ENCODE measurements around the gene EDEM3. TPM values are rescaled to one million over a fixed set of nuclear protein-coding genes. Genes with fewer than 3 reads are reported as not detected.
"Not testable (repeated sequence)": the region's sequence is repeated elsewhere in the genome, so short reads cannot be mapped to it uniquely, and the experiment has no call there.

The EDEM3 gene
- total RNA-seq, 1 experiment from 2014 or later = 27.2 TPM

GRCh38 chr1:184785529-184785928, 30.9 kb upstream of the EDEM3 start:
- H3K4me1 ChIP-seq (replicated peaks) = no peaks in the 10 kb centered on the region
- H3K36me3 ChIP-seq = no peaks in the 10 kb centered on the region
- no peak overlapping the region for H3K27ac ChIP-seq
- H3K27me3 ChIP-seq (replicated peaks) = no peaks in the 10 kb centered on the region
- no peak overlapping the region for H3K4me3 ChIP-seq
- DNase-seq (ENCODE audit: low read depth in 1 of 2, low spot score in 2 of 2) = no peak
- 0 out of 2 replicates have a peak, but pooled peaks cover 4% of the 10 kb centered on the region for H3K9me3 ChIP-seq (replicated peaks)

- H3K4me1 ChIP-seq (replicated peaks); H3K27ac ChIP-seq; DNase-seq (ENCODE audit: low read depth in 1 of 2, low spot score in 2 of 2); H3K9me3 ChIP-seq (replicated peaks); H3K27me3 ChIP-seq (replicated peaks); H3K36me3 ChIP-seq; H3K4me3 ChIP-seq: not testable (repeated sequence)
These were observed 29.1 kb upstream of the EDEM3 start for GRCh38 chr1:184783723-184784122.

GRCh38 chr1:184781941-184782340, 27.3 kb upstream of the EDEM3 start:
- no peak overlapping the region for H3K4me3 ChIP-seq
- 0 out of 2 replicates have a peak, but pooled peaks cover 4% of the 10 kb centered on the region for H3K9me3 ChIP-seq (replicated peaks)
- no peaks in the 10 kb centered on the region for H3K4me1 ChIP-seq (replicated peaks)
- H3K27me3 ChIP-seq (replicated peaks) = no peaks in the 10 kb centered on the region
- DNase-seq (ENCODE audit: low read depth in 1 of 2, low spot score in 2 of 2) = no peak
- H3K36me3 ChIP-seq = no peaks in the 10 kb centered on the region
- H3K27ac ChIP-seq = no peak overlapping the region

GRCh38 chr1:184775885-184776284, 21.2 kb upstream of the EDEM3 start:
- H3K27me3 ChIP-seq (replicated peaks) = no peaks in the 10 kb centered on the region
- no peak for DNase-seq (ENCODE audit: low read depth in 1 of 2, low spot score in 2 of 2)
- H3K4me3 ChIP-seq = no peak overlapping the region
- H3K4me1 ChIP-seq (replicated peaks) = no peaks in the 10 kb centered on the region
- H3K36me3 ChIP-seq = no peaks in the 10 kb centered on the region
- H3K9me3 ChIP-seq (replicated peaks) = no peaks in the 10 kb centered on the region
- H3K27ac ChIP-seq = no peak overlapping the region

- H3K4me3 ChIP-seq = no peak overlapping the region
- no peaks in the 10 kb centered on the region for H3K4me1 ChIP-seq (replicated peaks)
- no peak overlapping the region for H3K27ac ChIP-seq
- DNase-seq (ENCODE audit: low read depth in 1 of 2, low spot score in 2 of 2) = no peak
- no peaks in the 10 kb centered on the region for H3K36me3 ChIP-seq
- H3K9me3 ChIP-seq (replicated peaks) = no peaks in the 10 kb centered on the region
- H3K27me3 ChIP-seq (replicated peaks) = no peaks in the 10 kb centered on the region; the same call in 1 of the 2 replicates
These were observed 20.7 kb upstream of the EDEM3 start for GRCh38 chr1:184775329-184775728.

- H3K27ac ChIP-seq = no peak overlapping the region
- H3K9me3 ChIP-seq (replicated peaks) = no peaks in the 10 kb centered on the region
- H3K36me3 ChIP-seq = no peaks in the 10 kb centered on the region
- H3K4me3 ChIP-seq = no peak overlapping the region
- H3K27me3 ChIP-seq (replicated peaks) = no peaks in the 10 kb centered on the region; the same call in 1 of the 2 replicates
- DNase-seq (ENCODE audit: low read depth in 1 of 2, low spot score in 2 of 2) = no peak
- H3K4me1 ChIP-seq (replicated peaks) = no peaks in the 10 kb centered on the region
These were observed 19.2 kb upstream of the EDEM3 start for GRCh38 chr1:184773762-184774320.

- Histone ChIP-seq H3K4me3 (no peak overlapping the region), H3K27ac (no peak overlapping the region), H3K36me3 (no peaks in the 10 kb centered on the region), H3K27me3 (replicated peaks) (no peaks in the 10 kb centered on the region; the same call in 1 of the 2 replicates), H3K4me1 (replicated peaks) (no peaks in the 10 kb centered on the region), H3K9me3 (replicated peaks) (0 out of 2 replicates have a peak, but pooled peaks cover 4% of the 10 kb centered on the region)
- no peak for DNase-seq (ENCODE audit: low read depth in 1 of 2, low spot score in 2 of 2)
These were observed 16.6 kb upstream of the EDEM3 start for GRCh38 chr1:184771190-184771691.

- DNase-seq (ENCODE audit: low read depth in 1 of 2, low spot score in 2 of 2) = no peak
- Histone ChIP-seq H3K4me3 (no peak overlapping the region), H3K9me3 (replicated peaks) (0 out of 2 replicates have a peak, but pooled peaks cover 4% of the 10 kb centered on the region), H3K36me3 (no peaks in the 10 kb centered on the region), H3K27me3 (replicated peaks) (no peaks in the 10 kb centered on the region; the same call in 1 of the 2 replicates), H3K27ac (no peak overlapping the region), H3K4me1 (replicated peaks) (no peaks in the 10 kb centered on the region)
These were observed 15.7 kb upstream of the EDEM3 start for GRCh38 chr1:184770181-184770979.

- Histone ChIP-seq H3K9me3 (replicated peaks) (0 out of 2 replicates have a peak, but pooled peaks cover 4% of the 10 kb centered on the region), H3K27ac (no peak overlapping the region), H3K4me3 (no peak overlapping the region), H3K27me3 (replicated peaks) (no peaks in the 10 kb centered on the region; the same call in 1 of the 2 replicates), H3K36me3 (no peaks in the 10 kb centered on the region), H3K4me1 (replicated peaks) (no peaks in the 10 kb centered on the region)
- DNase-seq (ENCODE audit: low read depth in 1 of 2, low spot score in 2 of 2) = no peak
These were observed 14.6 kb upstream of the EDEM3 start for GRCh38 chr1:184769241-184769640.

- Histone ChIP-seq H3K36me3 (no peaks in the 10 kb centered on the region), H3K27me3 (replicated peaks) (peaks cover under 1% of the 10 kb centered on the region; the same call in 1 of the 2 replicates), H3K4me1 (replicated peaks) (no peaks in the 10 kb centered on the region), H3K9me3 (replicated peaks) (0 out of 2 replicates have a peak, but pooled peaks cover 4% of the 10 kb centered on the region), H3K4me3 (no peak overlapping the region), H3K27ac (no peak overlapping the region)
- DNase-seq (ENCODE audit: low read depth in 1 of 2, low spot score in 2 of 2) = no peak
These were observed 13.8 kb upstream of the EDEM3 start for GRCh38 chr1:184768467-184768866.

- DNase-seq (ENCODE audit: low read depth in 1 of 2, low spot score in 2 of 2) = no peak
- Histone ChIP-seq H3K4me3 (no peak overlapping the region), H3K27ac (no peak overlapping the region), H3K27me3 (replicated peaks) (peaks cover 3% of the 10 kb centered on the region; the same call in 1 of the 2 replicates), H3K9me3 (replicated peaks) (0 out of 2 replicates have a peak, but pooled peaks cover 4% of the 10 kb centered on the region), H3K4me1 (replicated peaks) (no peaks in the 10 kb centered on the region), H3K36me3 (no peaks in the 10 kb centered on the region)
These were observed 12.9 kb upstream of the EDEM3 start for GRCh38 chr1:184767591-184767990.

- Histone ChIP-seq H3K27me3 (replicated peaks) (peaks cover 7% of the 10 kb centered on the region; the same call in 1 of the 2 replicates), H3K36me3 (no peaks in the 10 kb centered on the region), H3K4me3 (no peak overlapping the region), H3K27ac (no peak overlapping the region), H3K4me1 (replicated peaks) (no peaks in the 10 kb centered on the region), H3K9me3 (replicated peaks) (0 out of 2 replicates have a peak, but pooled peaks cover 4% of the 10 kb centered on the region)
- no peak for DNase-seq (ENCODE audit: low read depth in 1 of 2, low spot score in 2 of 2)
These were observed 9.8 kb upstream of the EDEM3 start for GRCh38 chr1:184764483-184764882.

- not testable (repeated sequence) for H3K4me3 ChIP-seq; H3K9me3 ChIP-seq (replicated peaks); H3K4me1 ChIP-seq (replicated peaks); DNase-seq (ENCODE audit: low read depth in 1 of 2, low spot score in 2 of 2); H3K27ac ChIP-seq; H3K27me3 ChIP-seq (replicated peaks); H3K36me3 ChIP-seq
These were observed 8.9 kb upstream of the EDEM3 start for GRCh38 chr1:184763520-184763919.

- Histone ChIP-seq H3K27ac (no peak overlapping the region), H3K27me3 (replicated peaks) (peaks cover 7% of the 10 kb centered on the region; the same call in 1 of the 2 replicates), H3K4me1 (replicated peaks) (no peaks in the 10 kb centered on the region), H3K9me3 (replicated peaks) (no peaks in the 10 kb centered on the region), H3K36me3 (no peaks in the 10 kb centered on the region), H3K4me3 (no peak overlapping the region)
- no peak for DNase-seq (ENCODE audit: low read depth in 1 of 2, low spot score in 2 of 2)
These were observed 7.4 kb upstream of the EDEM3 start for GRCh38 chr1:184761969-184762485.
